K562 (cell line): Measurements from ENCODE around the gene LEAP2. TPM values are rescaled to one million over a fixed set of nuclear protein-coding genes. Genes with fewer than 3 reads are reported as not detected.

Source experiments
- BHLHE40 ChIP-seq: IDR thresholded peaks from 2 replicates; pipeline ENCODE4 v1.6.1; 2011; ENCODE audit warnings: low read length, improper control_type of control experiment
- E2F3 ChIP-seq: fragments of 250-450 bp; sonication (Bioruptor Pico); IDR thresholded peaks from 2 replicates; pipeline ENCODE4 v1.4.0; 2020; ENCODE audit warnings: mild to moderate bottlenecking
- EZH2 ChIP-seq: IDR thresholded peaks from 2 replicates; pipeline ENCODE4 v1.6.1; 2012; ENCODE audit warnings: low read depth, mild to moderate bottlenecking, inconsistent platforms, low read length, borderline replicate concordance
- FIP1L1 ChIP-seq: fragments of 200-400 bp; formaldehyde crosslinking; IDR thresholded peaks from 2 replicates; pipeline ENCODE4 v1.6.1; 2018; ENCODE audit warnings: mild to moderate bottlenecking, low read depth, low read length; ENCODE audit not compliant: poor library complexity, severe bottlenecking
- FOXA1 ChIP-seq: fragments of 450-650 bp; IDR thresholded peaks from 2 replicates; pipeline ENCODE4 v1.6.1; 2016; ENCODE audit warnings: mild to moderate bottlenecking, borderline replicate concordance
- FOXJ3 ChIP-seq: sonication (generic); formaldehyde crosslinking; IDR thresholded peaks from 2 replicates; pipeline ENCODE4 v1.4.0; 2020; ENCODE audit warnings: mild to moderate bottlenecking, missing genetic modification reagents
- GABPB1 ChIP-seq: sonication (generic); formaldehyde crosslinking; IDR thresholded peaks from 2 replicates; pipeline ENCODE4 v1.8.0; 2022; ENCODE audit warnings: mild to moderate bottlenecking, missing genetic modification reagents
- HOXB6 ChIP-seq: fragments of 250-450 bp; sonication (Bioruptor Pico); IDR thresholded peaks from 2 replicates; pipeline ENCODE4 v1.5.1; 2022; ENCODE audit warnings: mild to moderate bottlenecking, borderline replicate concordance
- KHSRP ChIP-seq: fragments of 450-650 bp; IDR thresholded peaks from 2 replicates; pipeline ENCODE4 v1.6.1; 2017
- MAFG ChIP-seq: fragments of 450-650 bp; conservative IDR thresholded peaks from 2 replicates; pipeline ENCODE4 v1.6.1; 2016; ENCODE audit warnings: missing genetic modification characterization, missing compliant biosample characterization
- MEF2A ChIP-seq: IDR thresholded peaks from 2 replicates; pipeline ENCODE4 v1.6.1; 2011; ENCODE audit warnings: low read depth, mild to moderate bottlenecking, low read length, moderate library complexity; ENCODE audit not compliant: control insufficient read depth
- NFE2 ChIP-seq: IDR thresholded peaks from 2 replicates; pipeline ENCODE4 v1.6.1; 2014; ENCODE audit warnings: antibody characterized with exemption, low read depth
- NR1H2 ChIP-seq: sonication (generic); formaldehyde crosslinking; IDR thresholded peaks from 2 replicates; pipeline ENCODE4 v1.4.0; 2020; ENCODE audit warnings: mild to moderate bottlenecking, missing genetic modification reagents
- PCBP1 ChIP-seq: fragments of 200-400 bp; formaldehyde crosslinking; IDR thresholded peaks from 2 replicates; pipeline ENCODE4 v1.6.1; 2018; ENCODE audit warnings: mild to moderate bottlenecking, low read depth, low read length; ENCODE audit not compliant: poor library complexity, severe bottlenecking
- PRMT5 ChIP-seq: sonication (generic); formaldehyde crosslinking; IDR thresholded peaks from 2 replicates; pipeline ENCODE4 v1.5.0; 2020; ENCODE audit warnings: missing genetic modification reagents
- RBM34 ChIP-seq: fragments of 200-400 bp; formaldehyde crosslinking; IDR thresholded peaks from 2 replicates; pipeline ENCODE4 v1.6.1; 2018; ENCODE audit warnings: low read length, borderline replicate concordance; ENCODE audit not compliant: insufficient read depth
- ZNF12 ChIP-seq: sonication (generic); formaldehyde crosslinking; IDR thresholded peaks from 2 replicates; pipeline ENCODE4 v1.4.0; 2020; ENCODE audit warnings: mild to moderate bottlenecking, missing genetic modification reagents
- ZNF224 ChIP-seq: sonication (generic); formaldehyde crosslinking; IDR thresholded peaks from 2 replicates; pipeline ENCODE4 v1.8.0; 2022; ENCODE audit warnings: mild to moderate bottlenecking, missing genetic modification reagents
- ZNF354B ChIP-seq: fragments of 250-450 bp; sonication (Bioruptor Pico); IDR thresholded peaks from 2 replicates; pipeline ENCODE4 v1.4.0; 2020
- ZNF561 ChIP-seq: fragments of 450-650 bp; formaldehyde crosslinking; conservative IDR thresholded peaks from 2 replicates; pipeline ENCODE4 v1.4.0; 2020; ENCODE audit warnings: mild to moderate bottlenecking, moderate library complexity
- ZNF830 ChIP-seq: fragments of 250-450 bp; sonication (Bioruptor Pico); IDR thresholded peaks from 2 replicates; pipeline ENCODE4 v1.5.0; 2021; ENCODE audit warnings: mild to moderate bottlenecking
- polyA plus RNA-seq, 8 experiments: library from polyadenylated mRNA; depleted of rRNA in 4 of 8; stranded (reverse) in 5 of 8; unstranded in 3 of 8; fragments of >200 nt; fragmentation: Nextera tagmentation in 2 of 8; fragmentation: Illumina TruSeq in 1 of 8; extraction: Ambion mirVana in 2 of 8; extraction: Trizol in 1 of 8; gene quantifications; 2 replicates each; pipeline versions ENCODE4 v1.2.1 to v1.2.3, GENCODE V29; 2011 to 2014; ENCODE audit warnings: inconsistent platforms in 1 of 8, missing spikeins in 1 of 8
- total RNA-seq, 7 experiments: library from RNA; depleted of rRNA in 6 of 7; stranded (reverse); fragments of >200 nt in 6 of 7; fragmentation: Illumina TruSeq in 2 of 7; extraction: Trizol in 2 of 7; gene quantifications; 2 replicates each; pipeline versions ENCODE4 v1.2.1 to v1.2.3, GENCODE V29; 2011 to 2021; ENCODE audit warnings: low replicate concordance in 1 of 7
- TF ChIP-seq, protein P1 (sequence below): fragments of 200-800 bp; sonication (Bioruptor generic); IDR thresholded peaks from 2 replicates; pipeline ENCODE4 v1.6.1; 2017; ENCODE audit warnings: missing genetic modification characterization, missing compliant biosample characterization
- TF ChIP-seq, protein P2 (sequence below): fragments of 450-650 bp; conservative IDR thresholded peaks from 2 replicates; pipeline ENCODE4 v1.6.1; 2016; ENCODE audit warnings: missing genetic modification characterization, low read depth, mild to moderate bottlenecking, control low read depth, missing compliant biosample characterization
- TF ChIP-seq, protein P3 (sequence below): fragments of 450-650 bp; conservative IDR thresholded peaks from 2 replicates; pipeline ENCODE4 v1.6.1; 2016; ENCODE audit warnings: missing genetic modification characterization, low read depth, mild to moderate bottlenecking, missing compliant biosample characterization, moderate library complexity
- TF ChIP-seq, protein P4 (sequence below): fragments of 450-650 bp; formaldehyde crosslinking; IDR thresholded peaks from 2 replicates; pipeline ENCODE4 v1.4.0; 2020; ENCODE audit warnings: mild to moderate bottlenecking, mixed read lengths

The LEAP2 gene
- total and polyA plus RNA-seq, 9 of the 15 experiments (the other 6 are each of a cell fraction or from before 2014, with no cell fraction given) = 1.1 to 5.6 (median 2.5) TPM

DNA sequence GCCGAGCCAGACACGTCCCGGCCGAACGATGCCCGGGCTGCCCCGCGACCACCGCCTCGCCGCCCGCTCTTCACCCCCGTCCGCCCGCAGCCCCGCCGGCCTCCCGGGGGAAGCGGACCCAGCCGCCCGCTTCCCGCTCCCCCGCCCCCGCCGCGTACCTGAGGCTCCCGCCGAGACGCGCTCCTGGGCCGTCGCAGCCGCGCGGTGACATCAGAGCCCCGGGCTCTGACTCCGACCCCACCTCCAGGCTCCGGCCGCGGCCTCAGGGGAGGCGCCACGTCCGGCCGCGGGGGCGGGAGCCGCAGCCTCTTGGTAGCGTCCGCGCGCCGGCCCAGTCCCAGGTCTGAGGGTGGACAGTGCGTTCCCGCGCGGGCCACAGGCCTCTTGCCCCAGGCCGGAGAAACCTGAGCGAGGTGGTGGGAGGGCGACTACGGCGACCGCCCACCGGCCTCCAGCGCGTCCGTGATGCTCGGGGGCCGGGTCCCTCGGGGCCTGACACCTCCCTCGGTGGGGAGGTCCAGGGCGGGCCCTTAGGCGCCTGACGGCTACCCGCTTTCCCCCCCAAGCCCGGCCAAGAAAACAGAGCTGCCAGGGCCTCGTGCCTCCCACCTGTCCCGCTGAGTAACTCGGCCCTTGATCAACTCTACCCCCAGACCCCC is 42.9 kb upstream of the LEAP2 start, which contains the start of gene SHROOM1 (continued):
- TF ChIP-seq ZNF354B (CRISPR knock-in tag) = no peak
- TF ChIP-seq FOXA1 = no peak
- no peak for TF ChIP-seq HOXB6 (CRISPR knock-in tag)
- TF ChIP-seq, protein P1, sequence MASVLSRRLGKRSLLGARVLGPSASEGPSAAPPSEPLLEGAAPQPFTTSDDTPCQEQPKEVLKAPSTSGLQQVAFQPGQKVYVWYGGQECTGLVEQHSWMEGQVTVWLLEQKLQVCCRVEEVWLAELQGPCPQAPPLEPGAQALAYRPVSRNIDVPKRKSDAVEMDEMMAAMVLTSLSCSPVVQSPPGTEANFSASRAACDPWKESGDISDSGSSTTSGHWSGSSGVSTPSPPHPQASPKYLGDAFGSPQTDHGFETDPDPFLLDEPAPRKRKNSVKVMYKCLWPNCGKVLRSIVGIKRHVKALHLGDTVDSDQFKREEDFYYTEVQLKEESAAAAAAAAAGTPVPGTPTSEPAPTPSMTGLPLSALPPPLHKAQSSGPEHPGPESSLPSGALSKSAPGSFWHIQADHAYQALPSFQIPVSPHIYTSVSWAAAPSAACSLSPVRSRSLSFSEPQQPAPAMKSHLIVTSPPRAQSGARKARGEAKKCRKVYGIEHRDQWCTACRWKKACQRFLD (CRISPR knock-in tag) = peak; percentile 14; the same call in 1 of the 2 replicates
- TF ChIP-seq PCBP1 = peak; percentile 31
- TF ChIP-seq E2F3 (CRISPR knock-in tag) = peak; percentile 90
- TF ChIP-seq EZH2 = no peak
- TF ChIP-seq, protein P2, sequence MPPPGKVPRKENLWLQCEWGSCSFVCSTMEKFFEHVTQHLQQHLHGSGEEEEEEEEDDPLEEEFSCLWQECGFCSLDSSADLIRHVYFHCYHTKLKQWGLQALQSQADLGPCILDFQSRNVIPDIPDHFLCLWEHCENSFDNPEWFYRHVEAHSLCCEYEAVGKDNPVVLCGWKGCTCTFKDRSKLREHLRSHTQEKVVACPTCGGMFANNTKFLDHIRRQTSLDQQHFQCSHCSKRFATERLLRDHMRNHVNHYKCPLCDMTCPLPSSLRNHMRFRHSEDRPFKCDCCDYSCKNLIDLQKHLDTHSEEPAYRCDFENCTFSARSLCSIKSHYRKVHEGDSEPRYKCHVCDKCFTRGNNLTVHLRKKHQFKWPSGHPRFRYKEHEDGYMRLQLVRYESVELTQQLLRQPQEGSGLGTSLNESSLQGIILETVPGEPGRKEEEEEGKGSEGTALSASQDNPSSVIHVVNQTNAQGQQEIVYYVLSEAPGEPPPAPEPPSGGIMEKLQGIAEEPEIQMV (tag) = peak; percentile 74
- TF ChIP-seq ZNF224 = no peak
- TF ChIP-seq PRMT5 = no peak
- no peak for TF ChIP-seq ZNF830 (CRISPR knock-in tag)
- TF ChIP-seq, protein P3, sequence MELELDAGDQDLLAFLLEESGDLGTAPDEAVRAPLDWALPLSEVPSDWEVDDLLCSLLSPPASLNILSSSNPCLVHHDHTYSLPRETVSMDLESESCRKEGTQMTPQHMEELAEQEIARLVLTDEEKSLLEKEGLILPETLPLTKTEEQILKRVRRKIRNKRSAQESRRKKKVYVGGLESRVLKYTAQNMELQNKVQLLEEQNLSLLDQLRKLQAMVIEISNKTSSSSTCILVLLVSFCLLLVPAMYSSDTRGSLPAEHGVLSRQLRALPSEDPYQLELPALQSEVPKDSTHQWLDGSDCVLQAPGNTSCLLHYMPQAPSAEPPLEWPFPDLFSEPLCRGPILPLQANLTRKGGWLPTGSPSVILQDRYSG = peak; percentile 71; the same call in 1 of the 2 replicates
- TF ChIP-seq NR1H2 = no peak
- TF ChIP-seq ZNF561 (CRISPR knock-in tag) = no peak
- TF ChIP-seq FOXJ3 (CRISPR knock-in tag) = no peak
- TF ChIP-seq KHSRP = no peak
- peak; percentile 64; the same call in 1 of the 2 replicates for TF ChIP-seq GABPB1 (CRISPR knock-in tag)
- TF ChIP-seq, protein P4, sequence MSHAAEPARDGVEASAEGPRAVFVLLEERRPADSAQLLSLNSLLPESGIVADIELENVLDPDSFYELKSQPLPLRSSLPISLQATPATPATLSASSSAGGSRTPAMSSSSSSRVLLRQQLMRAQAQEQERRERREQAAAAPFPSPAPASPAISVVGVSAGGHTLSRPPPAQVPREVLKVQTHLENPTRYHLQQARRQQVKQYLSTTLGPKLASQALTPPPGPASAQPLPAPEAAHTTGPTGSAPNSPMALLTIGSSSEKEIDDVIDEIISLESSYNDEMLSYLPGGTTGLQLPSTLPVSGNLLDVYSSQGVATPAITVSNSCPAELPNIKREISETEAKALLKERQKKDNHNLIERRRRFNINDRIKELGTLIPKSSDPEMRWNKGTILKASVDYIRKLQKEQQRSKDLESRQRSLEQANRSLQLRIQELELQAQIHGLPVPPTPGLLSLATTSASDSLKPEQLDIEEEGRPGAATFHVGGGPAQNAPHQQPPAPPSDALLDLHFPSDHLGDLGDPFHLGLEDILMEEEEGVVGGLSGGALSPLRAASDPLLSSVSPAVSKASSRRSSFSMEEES (CRISPR knock-in tag) = no peak
- no peak for TF ChIP-seq ZNF12 (CRISPR knock-in tag)
- no peak for TF ChIP-seq RBM34
- TF ChIP-seq MEF2A = no peak
- no peak for TF ChIP-seq NFE2
- TF ChIP-seq MAFG (tag) = no peak
- peak; percentile 44; the same call in 1 of the 2 replicates for TF ChIP-seq BHLHE40
- no peak for TF ChIP-seq FIP1L1
